OCI-LY3 (cell line): ENCODE measurements around the gene STX16.

Experiments
- EZH2phosphoT487 ChIP-seq: fragments of 200-600 bp; shearing (Covaris generic); IDR thresholded peaks from 2 replicates; pipeline ENCODE4 v1.6.1; 2018; ENCODE audit warnings: antibody characterized with exemption, mixed run types, low read depth
- TF ChIP-seq, protein P1 (sequence below): fragments of 200-600, 300-600 bp; sonication (generic); IDR thresholded peaks from 2 replicates; pipeline ENCODE4 v1.5.1; 2014; ENCODE audit warnings: antibody characterized with exemption, low read length, low read depth

GRCh38 chr20:58654337-58654736 lies 3.3 kb downstream of the STX16 start:
- TF ChIP-seq, protein P1, sequence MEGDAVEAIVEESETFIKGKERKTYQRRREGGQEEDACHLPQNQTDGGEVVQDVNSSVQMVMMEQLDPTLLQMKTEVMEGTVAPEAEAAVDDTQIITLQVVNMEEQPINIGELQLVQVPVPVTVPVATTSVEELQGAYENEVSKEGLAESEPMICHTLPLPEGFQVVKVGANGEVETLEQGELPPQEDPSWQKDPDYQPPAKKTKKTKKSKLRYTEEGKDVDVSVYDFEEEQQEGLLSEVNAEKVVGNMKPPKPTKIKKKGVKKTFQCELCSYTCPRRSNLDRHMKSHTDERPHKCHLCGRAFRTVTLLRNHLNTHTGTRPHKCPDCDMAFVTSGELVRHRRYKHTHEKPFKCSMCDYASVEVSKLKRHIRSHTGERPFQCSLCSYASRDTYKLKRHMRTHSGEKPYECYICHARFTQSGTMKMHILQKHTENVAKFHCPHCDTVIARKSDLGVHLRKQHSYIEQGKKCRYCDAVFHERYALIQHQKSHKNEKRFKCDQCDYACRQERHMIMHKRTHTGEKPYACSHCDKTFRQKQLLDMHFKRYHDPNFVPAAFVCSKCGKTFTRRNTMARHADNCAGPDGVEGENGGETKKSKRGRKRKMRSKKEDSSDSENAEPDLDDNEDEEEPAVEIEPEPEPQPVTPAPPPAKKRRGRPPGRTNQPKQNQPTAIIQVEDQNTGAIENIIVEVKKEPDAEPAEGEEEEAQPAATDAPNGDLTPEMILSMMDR, result no peak
- TF ChIP-seq EZH2phosphoT487, result no peak
